MM.1S (cell line): Measurements from ENCODE around the gene CCSAP.

ENCODE experiments used
- DNase-seq: peaks from one replicate; pipeline ENCODE4 v3.0.0-alpha.2; 2015
- H2AFZ ChIP-seq: fragments of 300-600 bp; sonication (generic); 2 replicates; pipeline ENCODE4 v1.6.0; 2016; ENCODE audit warnings: antibody characterized with exemption, low read length
- H3F3A ChIP-seq: fragments of 300-600 bp; sonication (generic); 2 replicates; pipeline ENCODE4 v1.6.1; 2016; ENCODE audit warnings: mild to moderate bottlenecking, antibody characterized with exemption, low read length, moderate library complexity, mixed read lengths; ENCODE audit not compliant: insufficient read depth
- H3K27ac ChIP-seq: fragments of 300-600 bp; sonication (generic); 2 replicates; pipeline ENCODE4 v1.5.1; 2016; ENCODE audit warnings: mild to moderate bottlenecking, low read length
- H3K27me3 ChIP-seq: fragments of 300-600 bp; sonication (generic); replicated peaks from 2 replicates; pipeline ENCODE4 v1.6.0; 2016; ENCODE audit warnings: low read length; ENCODE audit not compliant: insufficient read depth
- H3K36me3 ChIP-seq: fragments of 300-600 bp; sonication (generic); replicated peaks from 2 replicates; pipeline ENCODE4 v1.6.1; 2016; ENCODE audit warnings: mild to moderate bottlenecking, low read length, mixed read lengths; ENCODE audit not compliant: insufficient read depth
- H3K4me1 ChIP-seq: fragments of 300-600 bp; sonication (generic); 2 replicates; pipeline ENCODE4 v1.6.1; 2016; ENCODE audit warnings: low read length, mixed read lengths
- H3K4me2 ChIP-seq: fragments of 300-600 bp; sonication (generic); 2 replicates; pipeline ENCODE4 v1.6.0; 2016; ENCODE audit warnings: low read depth, low read length
- H3K4me3 ChIP-seq: fragments of 300-600 bp; sonication (generic); 2 replicates; pipeline ENCODE4 v1.5.1; 2016; ENCODE audit warnings: low read length, mixed read lengths
- H3K79me2 ChIP-seq: fragments of 300-600 bp; sonication (generic); 2 replicates; pipeline ENCODE4 v1.6.1; 2016; ENCODE audit warnings: mixed run types, low read length, mixed read lengths
- H3K9ac ChIP-seq: fragments of 300-600 bp; sonication (generic); 2 replicates; pipeline ENCODE4 v1.6.1; 2016; ENCODE audit warnings: low read length, mixed read lengths
- H3K9me2 ChIP-seq: fragments of 300-600 bp; sonication (generic); replicated peaks from 2 replicates; pipeline ENCODE4 v1.6.1; 2016; ENCODE audit warnings: mild to moderate bottlenecking, low read length, mixed read lengths; ENCODE audit not compliant: insufficient read depth
- H3K9me3 ChIP-seq: fragments of 300-600 bp; sonication (generic); replicated peaks from 2 replicates; pipeline ENCODE4 v1.6.1; 2016; ENCODE audit warnings: mild to moderate bottlenecking, low read length, mixed read lengths; ENCODE audit not compliant: insufficient read depth
- H4K20me1 ChIP-seq: fragments of 300-600 bp; sonication (generic); 2 replicates; pipeline ENCODE4 v1.6.1; 2016; ENCODE audit warnings: mild to moderate bottlenecking, low read length, moderate library complexity, mixed read lengths; ENCODE audit not compliant: insufficient read depth
- CTCF ChIP-seq: fragments of 300-600 bp; sonication (generic); IDR thresholded peaks from 2 replicates; pipeline ENCODE4 v1.5.1; 2016; ENCODE audit warnings: antibody characterized with exemption, low read length, mixed read lengths
- EZH2 ChIP-seq: fragments of 300-600 bp; sonication (generic); optimal IDR thresholded peaks from 2 replicates; pipeline ENCODE3; 2017; ENCODE audit warnings: low read depth, mild to moderate bottlenecking, antibody characterized with exemption, low read length, mixed read lengths
- EZH2phosphoT487 ChIP-seq: fragments of 300-600 bp; sonication (generic); IDR thresholded peaks from 2 replicates; pipeline ENCODE4 v1.6.1; 2018; ENCODE audit warnings: antibody characterized with exemption, low read length

Gene CCSAP

DNA sequence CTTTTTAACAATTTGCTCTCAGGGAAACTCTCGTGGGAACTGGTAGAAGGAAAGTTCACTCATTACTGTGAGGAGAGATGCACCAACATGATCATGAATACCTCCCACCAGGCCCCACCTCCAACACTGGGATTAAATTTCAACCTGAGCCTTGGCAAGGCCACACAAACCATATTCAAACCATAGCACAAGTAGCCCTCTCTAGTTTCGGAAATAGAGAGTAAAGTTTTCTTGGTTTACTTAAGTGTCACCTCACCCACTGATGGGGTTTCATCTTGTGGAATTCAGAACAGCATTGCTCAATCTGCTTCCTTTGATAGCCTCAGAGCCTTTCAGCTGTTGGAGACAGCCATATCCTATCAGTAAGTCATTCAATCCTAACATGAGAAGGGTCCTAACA lies 25.5 kb upstream of the CCSAP start:
- Histone ChIP-seq H3K36me3 (no peaks in the 10 kb centered on the region), H2AFZ (peak overlapping the region; percentile 21), H3K9ac (peak overlapping the region; percentile 33; the same call in 1 of the 2 replicates), H3K4me3 (peak overlapping the region; percentile 23), H3K9me2 (no peaks in the 10 kb centered on the region), H3K27me3 (no peaks in the 10 kb centered on the region), H3K79me2 (no peaks in the 10 kb centered on the region), H3K4me2 (peak overlapping the region; percentile 70), H3F3A (peaks cover 28% of the 10 kb centered on the region), H4K20me1 (no peaks in the 10 kb centered on the region), H3K9me3 (no peaks in the 10 kb centered on the region), H3K4me1 (peaks cover 55% of the 10 kb centered on the region), H3K27ac (peak overlapping the region; percentile 86)
- TF ChIP-seq EZH2 (no peak), CTCF (no peak), EZH2phosphoT487 (no peak)
- peak; percentile 95 for DNase-seq

DNA sequence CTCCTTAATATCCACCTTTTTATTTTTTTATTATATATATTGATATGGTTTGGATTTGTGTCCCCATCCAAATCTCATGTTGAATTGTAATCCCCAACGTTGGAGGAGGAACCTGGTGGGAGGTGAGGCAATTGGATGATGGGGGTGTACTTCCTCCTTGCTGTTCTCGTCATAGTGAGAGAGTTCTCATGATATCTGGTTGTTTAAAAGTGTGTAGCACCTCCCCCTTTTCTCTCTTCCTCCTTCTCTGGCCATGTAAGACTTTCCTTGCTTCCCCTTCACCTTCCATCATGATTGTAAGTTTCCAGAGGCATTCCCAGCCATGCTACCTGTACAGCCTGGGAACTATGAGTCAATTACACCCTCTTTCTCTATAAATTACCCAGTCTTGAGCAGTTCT lies 22.7 kb upstream of the CCSAP start:
- no peak for DNase-seq
- H3F3A ChIP-seq = peaks cover 28% of the 10 kb centered on the region
- no peaks in the 10 kb centered on the region for H4K20me1 ChIP-seq
- H3K9ac ChIP-seq = no peak overlapping the region
- no peaks in the 10 kb centered on the region for H3K9me2 ChIP-seq
- H3K27me3 ChIP-seq = no peaks in the 10 kb centered on the region
- H3K36me3 ChIP-seq = no peaks in the 10 kb centered on the region
- H3K4me2 ChIP-seq = no peak overlapping the region
- H3K27ac ChIP-seq = no peak overlapping the region
- no peak overlapping the region for H3K4me3 ChIP-seq
- TF ChIP-seq EZH2phosphoT487 (no peak), EZH2 (no peak), CTCF (no peak)
- H3K4me1 ChIP-seq = peaks cover 52% of the 10 kb centered on the region
- no peaks in the 10 kb centered on the region for H3K79me2 ChIP-seq
- no peak overlapping the region for H2AFZ ChIP-seq
- H3K9me3 ChIP-seq = no peaks in the 10 kb centered on the region

DNA sequence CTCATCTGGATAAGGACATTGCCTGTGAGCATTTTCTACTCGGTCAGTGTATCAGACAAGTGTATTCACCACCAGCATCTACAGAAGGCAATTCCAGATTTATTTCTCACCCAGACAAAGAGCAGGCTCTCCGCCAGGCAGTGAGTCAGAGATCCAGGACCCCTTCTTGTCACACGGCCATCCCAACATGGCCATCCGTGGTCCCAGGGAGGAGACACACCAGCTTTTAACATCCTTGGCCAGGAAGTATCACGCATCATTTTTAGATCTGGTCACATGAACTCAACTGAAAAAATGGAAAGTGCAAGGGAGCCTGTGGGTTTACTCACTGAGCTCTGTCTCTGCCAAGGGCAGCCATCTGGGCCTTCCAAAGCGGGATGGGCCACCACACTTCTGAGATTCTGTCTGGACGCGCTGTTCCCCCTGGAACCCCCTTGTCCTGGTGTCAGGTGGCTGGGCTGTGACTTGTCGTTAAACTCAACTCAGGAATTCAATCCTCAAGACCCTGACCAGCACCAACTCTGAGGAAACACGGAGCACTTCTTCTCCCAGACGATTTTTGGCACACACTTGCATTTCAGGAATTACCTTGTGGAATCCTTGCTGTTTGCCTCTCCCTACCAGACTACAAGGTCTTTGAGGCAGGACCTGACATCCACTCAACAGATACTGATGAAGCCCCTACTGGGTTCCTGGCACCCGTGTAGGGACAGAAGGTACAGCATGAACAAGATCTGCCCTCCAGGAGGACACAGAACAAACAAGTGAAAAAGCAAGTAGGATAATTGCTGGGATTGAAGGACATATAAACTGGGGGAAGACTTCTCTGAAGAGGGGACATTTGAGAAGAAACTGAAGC lies 21.6 kb upstream of the CCSAP start:
- H3K4me3 ChIP-seq = no peak overlapping the region
- H3K36me3 ChIP-seq = no peaks in the 10 kb centered on the region
- peaks cover 45% of the 10 kb centered on the region for H3K4me1 ChIP-seq
- no peaks in the 10 kb centered on the region for H3K27me3 ChIP-seq
- H3K9ac ChIP-seq = no peak overlapping the region
- H3K4me2 ChIP-seq = no peak overlapping the region
- no peaks in the 10 kb centered on the region for H3K79me2 ChIP-seq
- H3K27ac ChIP-seq = no peak overlapping the region
- no peak overlapping the region for H2AFZ ChIP-seq
- H3F3A ChIP-seq = peaks cover 28% of the 10 kb centered on the region
- no peaks in the 10 kb centered on the region for H4K20me1 ChIP-seq
- no peak for DNase-seq
- TF ChIP-seq EZH2 = no peak
- TF ChIP-seq EZH2phosphoT487 = no peak
- TF ChIP-seq CTCF = no peak
- no peaks in the 10 kb centered on the region for H3K9me3 ChIP-seq
- H3K9me2 ChIP-seq = no peaks in the 10 kb centered on the region
